Measurements from ENCODE around the gene MUC20. TPM values are rescaled to one million over a fixed set of nuclear protein-coding genes. Genes with fewer than 3 reads are reported as not detected.
"Not testable (repeated sequence)": the region's sequence is repeated elsewhere in the genome, so short reads cannot be mapped to it uniquely, and the experiment has no call there.

The MUC20 gene
- total RNA-seq, 1 donor from 2014 or later, result 2.3 TPM

DNA sequence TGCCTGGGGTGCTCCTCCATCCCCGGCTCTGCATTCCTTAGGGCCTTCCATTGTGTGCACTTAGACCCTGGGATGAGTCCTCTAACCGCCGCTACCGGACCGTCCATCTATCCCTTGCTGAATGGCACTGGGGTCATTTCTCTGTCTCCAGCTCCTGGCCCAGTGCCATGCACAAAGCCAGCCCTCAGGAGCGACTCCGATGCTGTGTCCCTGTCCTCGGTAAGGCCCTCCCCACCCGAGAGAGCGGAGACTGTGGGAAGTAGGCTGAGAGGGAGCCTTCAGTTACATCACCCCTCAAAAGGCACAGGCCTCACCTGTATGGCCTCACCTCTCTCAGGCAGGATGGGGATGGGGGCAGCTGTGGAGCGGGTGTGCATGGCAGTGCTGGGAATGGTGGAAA, 57.2 kb downstream of the MUC20 start:
- H3K4me3 Mint-ChIP-seq, result no peak overlapping the region
- H3K27me3 Mint-ChIP-seq (ENCODE audit: low read depth), result no peaks in the 10 kb centered on the region

DNA sequence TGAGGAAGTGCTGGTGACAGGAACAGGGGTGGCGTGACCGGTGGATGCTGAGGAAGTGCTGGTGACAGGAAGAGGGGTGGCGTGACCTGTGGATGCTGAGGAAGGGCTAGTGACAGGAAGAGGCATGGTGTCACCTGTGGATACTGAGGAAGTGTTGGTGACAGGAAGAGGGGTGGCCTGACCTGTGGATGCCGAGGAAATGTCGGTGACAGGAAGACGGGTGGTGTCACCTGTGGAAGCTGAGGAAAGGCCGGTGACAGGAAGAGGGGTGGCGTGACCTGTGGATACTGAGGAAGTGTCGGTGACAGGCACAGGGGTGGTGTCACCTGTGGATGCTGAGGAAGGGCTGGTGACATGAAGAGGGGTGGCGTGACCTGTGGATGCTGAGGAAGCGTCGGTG, 60.5 kb downstream of the MUC20 start:
- peaks cover 10% of the 10 kb centered on the region for H3K9me3 Mint-ChIP-seq
- H3K4me1 Mint-ChIP-seq; H3K4me3 Mint-ChIP-seq; H3K36me3 Mint-ChIP-seq (ENCODE audit: low read depth); H3K27ac Mint-ChIP-seq (ENCODE audit: unreplicated experiment); H3K27me3 Mint-ChIP-seq (ENCODE audit: low read depth); DNase-seq (ENCODE audit: low read depth, low spot score): not testable (repeated sequence)

More for the DNA sequence above, 57.2 kb downstream of the MUC20 start:
- Mint-ChIP-seq H3K27ac (ENCODE audit: unreplicated experiment) (no peak overlapping the region), H3K36me3 (ENCODE audit: low read depth) (no peaks in the 10 kb centered on the region), H3K4me1 (no peaks in the 10 kb centered on the region), H3K9me3 (no peaks in the 10 kb centered on the region)
- TF ChIP-seq, protein P1, sequence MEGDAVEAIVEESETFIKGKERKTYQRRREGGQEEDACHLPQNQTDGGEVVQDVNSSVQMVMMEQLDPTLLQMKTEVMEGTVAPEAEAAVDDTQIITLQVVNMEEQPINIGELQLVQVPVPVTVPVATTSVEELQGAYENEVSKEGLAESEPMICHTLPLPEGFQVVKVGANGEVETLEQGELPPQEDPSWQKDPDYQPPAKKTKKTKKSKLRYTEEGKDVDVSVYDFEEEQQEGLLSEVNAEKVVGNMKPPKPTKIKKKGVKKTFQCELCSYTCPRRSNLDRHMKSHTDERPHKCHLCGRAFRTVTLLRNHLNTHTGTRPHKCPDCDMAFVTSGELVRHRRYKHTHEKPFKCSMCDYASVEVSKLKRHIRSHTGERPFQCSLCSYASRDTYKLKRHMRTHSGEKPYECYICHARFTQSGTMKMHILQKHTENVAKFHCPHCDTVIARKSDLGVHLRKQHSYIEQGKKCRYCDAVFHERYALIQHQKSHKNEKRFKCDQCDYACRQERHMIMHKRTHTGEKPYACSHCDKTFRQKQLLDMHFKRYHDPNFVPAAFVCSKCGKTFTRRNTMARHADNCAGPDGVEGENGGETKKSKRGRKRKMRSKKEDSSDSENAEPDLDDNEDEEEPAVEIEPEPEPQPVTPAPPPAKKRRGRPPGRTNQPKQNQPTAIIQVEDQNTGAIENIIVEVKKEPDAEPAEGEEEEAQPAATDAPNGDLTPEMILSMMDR (conservative IDR thresholded peaks at IDR 0.05), result no peak
- DNase-seq (ENCODE audit: low read depth, low spot score), result no peak

Small RNA genes within 50 kb of the gene (microRNA-seq; reads per million reads assigned to microRNA genes)
- gene MIR570, result 1.8 reads per million

Other genes with a start within 250 kb of the MUC20 start
- gene PPP1R2, start 177.7 kb upstream of the MUC20 start, total RNA-seq, result 29.6 and 31.5 TPM in 2 replicates
- 1.1 and 1.7 TPM in 2 replicates for gene APOD, start 137.0 kb upstream of the MUC20 start, total RNA-seq
- gene MUC4, start 91.0 kb downstream of the MUC20 start, total RNA-seq, result not detected in 2 replicates
- 46.3 and 54.9 TPM in 2 replicates for gene TNK2, start 187.6 kb downstream of the MUC20 start, total RNA-seq

Measured in neural crest cell (in vitro differentiated cells).